PC-9 (cell line): ENCODE data around the gene SIT1.

Experiments
- CTCF ChIP-seq: fragments of 200-600 bp; sonication (generic); conservative IDR thresholded peaks from 2 replicates; pipeline ENCODE4 v1.6.1; 2017; ENCODE audit warnings: mixed run types, antibody characterized with exemption, mild to moderate bottlenecking, moderate library complexity
- EZH2 ChIP-seq: fragments of 200-600 bp; sonication (generic); IDR thresholded peaks from 2 replicates; pipeline ENCODE4 v1.8.0; 2017; ENCODE audit warnings: antibody characterized with exemption, low read depth

GRCh38 chr9:35667939-35668338, 17.2 kb upstream of the SIT1 start:
- TF ChIP-seq CTCF, result no peak
- no peak for TF ChIP-seq EZH2
